A673 (cell line): ENCODE data around the gene CDC42SE2.

ENCODE experiments used
- EZH2 ChIP-seq: fragments of 200-600 bp; sonication (generic); IDR thresholded peaks from 2 replicates; pipeline ENCODE4 v1.6.1; 2017; ENCODE audit warnings: borderline replicate concordance, low read depth, mild to moderate bottlenecking, mixed read lengths, antibody characterized with exemption, low read length; ENCODE audit not compliant: poor library complexity, severe bottlenecking
- TF ChIP-seq, protein P1 (sequence below): fragments of 300-800, 200-600 bp; sonication (generic); conservative IDR thresholded peaks from 2 replicates; pipeline ENCODE4 v1.5.1; 2017; ENCODE audit warnings: low read depth, mild to moderate bottlenecking, antibody characterized with exemption, low read length, moderate library complexity, mixed read lengths

DNA sequence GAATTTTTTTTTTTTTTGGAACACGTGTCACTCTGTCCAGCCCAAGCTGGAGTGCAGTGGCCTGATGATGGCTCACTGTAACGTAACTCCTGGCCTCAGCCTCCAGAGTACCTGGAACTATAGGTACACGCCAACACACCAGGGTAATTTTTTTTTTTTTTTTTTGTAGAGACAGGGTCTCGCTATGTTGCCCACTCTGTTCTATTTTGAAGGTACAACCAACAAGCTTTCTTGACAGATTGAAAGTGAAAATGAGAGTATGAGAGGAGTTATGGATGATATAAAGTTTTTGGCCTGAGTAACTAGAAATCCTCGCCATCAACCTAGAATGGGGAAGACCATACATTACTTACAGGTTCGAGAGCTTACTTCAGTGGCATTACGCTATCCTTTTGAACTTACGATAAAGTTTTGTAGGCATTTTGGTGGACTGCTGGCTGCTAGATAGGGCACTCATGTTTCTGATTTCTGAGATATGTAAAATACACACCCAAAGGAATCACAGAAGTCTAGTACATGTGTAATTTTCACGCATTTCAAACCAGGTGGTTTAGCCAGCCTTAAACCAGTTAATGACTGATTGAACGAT, 806 bp upstream of the CDC42SE2 start:
- TF ChIP-seq EZH2 = no peak
- TF ChIP-seq, protein P1, sequence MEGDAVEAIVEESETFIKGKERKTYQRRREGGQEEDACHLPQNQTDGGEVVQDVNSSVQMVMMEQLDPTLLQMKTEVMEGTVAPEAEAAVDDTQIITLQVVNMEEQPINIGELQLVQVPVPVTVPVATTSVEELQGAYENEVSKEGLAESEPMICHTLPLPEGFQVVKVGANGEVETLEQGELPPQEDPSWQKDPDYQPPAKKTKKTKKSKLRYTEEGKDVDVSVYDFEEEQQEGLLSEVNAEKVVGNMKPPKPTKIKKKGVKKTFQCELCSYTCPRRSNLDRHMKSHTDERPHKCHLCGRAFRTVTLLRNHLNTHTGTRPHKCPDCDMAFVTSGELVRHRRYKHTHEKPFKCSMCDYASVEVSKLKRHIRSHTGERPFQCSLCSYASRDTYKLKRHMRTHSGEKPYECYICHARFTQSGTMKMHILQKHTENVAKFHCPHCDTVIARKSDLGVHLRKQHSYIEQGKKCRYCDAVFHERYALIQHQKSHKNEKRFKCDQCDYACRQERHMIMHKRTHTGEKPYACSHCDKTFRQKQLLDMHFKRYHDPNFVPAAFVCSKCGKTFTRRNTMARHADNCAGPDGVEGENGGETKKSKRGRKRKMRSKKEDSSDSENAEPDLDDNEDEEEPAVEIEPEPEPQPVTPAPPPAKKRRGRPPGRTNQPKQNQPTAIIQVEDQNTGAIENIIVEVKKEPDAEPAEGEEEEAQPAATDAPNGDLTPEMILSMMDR = no peak
